Muscle layer of duodenum (tissue), 2 donors: ENCODE data around the gene AHDC1.

Experiments used
- H3K27ac ChIP-seq: one replicate; pipeline ENCODE4 v1.7.0; 2013; ENCODE audit warnings: mild to moderate bottlenecking, low read length
- H3K27me3 ChIP-seq: one replicate; pipeline ENCODE4 v1.7.0; 2013; ENCODE audit warnings: low read depth, mild to moderate bottlenecking, control low read depth, low read length
- H3K36me3 ChIP-seq, 2 donors: one replicate each; pipeline ENCODE4 v1.7.0; 2013; ENCODE audit warnings: low read length in 2 of 2, control low read depth in 1 of 2, mild to moderate bottlenecking in 1 of 2; ENCODE audit not compliant: insufficient read depth in 2 of 2, control insufficient read depth in 1 of 2
- H3K4me1 ChIP-seq, 2 donors: one replicate each; pipeline ENCODE4 v1.7.0; 2013; ENCODE audit warnings: low read length in 2 of 2, mild to moderate bottlenecking in 2 of 2, control low read depth in 1 of 2, moderate library complexity in 1 of 2; ENCODE audit not compliant: insufficient read depth in 2 of 2, control insufficient read depth in 1 of 2
- H3K4me3 ChIP-seq, 2 donors: one replicate each; pipeline ENCODE4 v1.7.0; 2013; ENCODE audit warnings: low read length in 2 of 2, low read depth in 1 of 2, mild to moderate bottlenecking in 1 of 2
- H3K9me3 ChIP-seq, 2 donors: one replicate each; pipeline ENCODE4 v1.7.0; 2013; ENCODE audit warnings: low read length in 2 of 2, control low read depth in 1 of 2, mild to moderate bottlenecking in 1 of 2; ENCODE audit not compliant: control insufficient read depth in 1 of 2
- donor health status: healthy.

AHDC1 gene

GRCh38 chr1:27593678-27594563 lies 10.0 kb downstream of the AHDC1 start:
- H3K4me1 ChIP-seq = peaks cover 48 to 100% of the 10 kb centered on the region in 2 donors
- H3K27ac ChIP-seq = no peak overlapping the region
- peaks cover 0 to 3% of the 10 kb centered on the region in 2 donors for H3K36me3 ChIP-seq
- H3K4me3 ChIP-seq = no peak overlapping the region
- H3K27me3 ChIP-seq = no peaks in the 10 kb centered on the region
- no peaks in the 10 kb centered on the region for H3K9me3 ChIP-seq

DNA sequence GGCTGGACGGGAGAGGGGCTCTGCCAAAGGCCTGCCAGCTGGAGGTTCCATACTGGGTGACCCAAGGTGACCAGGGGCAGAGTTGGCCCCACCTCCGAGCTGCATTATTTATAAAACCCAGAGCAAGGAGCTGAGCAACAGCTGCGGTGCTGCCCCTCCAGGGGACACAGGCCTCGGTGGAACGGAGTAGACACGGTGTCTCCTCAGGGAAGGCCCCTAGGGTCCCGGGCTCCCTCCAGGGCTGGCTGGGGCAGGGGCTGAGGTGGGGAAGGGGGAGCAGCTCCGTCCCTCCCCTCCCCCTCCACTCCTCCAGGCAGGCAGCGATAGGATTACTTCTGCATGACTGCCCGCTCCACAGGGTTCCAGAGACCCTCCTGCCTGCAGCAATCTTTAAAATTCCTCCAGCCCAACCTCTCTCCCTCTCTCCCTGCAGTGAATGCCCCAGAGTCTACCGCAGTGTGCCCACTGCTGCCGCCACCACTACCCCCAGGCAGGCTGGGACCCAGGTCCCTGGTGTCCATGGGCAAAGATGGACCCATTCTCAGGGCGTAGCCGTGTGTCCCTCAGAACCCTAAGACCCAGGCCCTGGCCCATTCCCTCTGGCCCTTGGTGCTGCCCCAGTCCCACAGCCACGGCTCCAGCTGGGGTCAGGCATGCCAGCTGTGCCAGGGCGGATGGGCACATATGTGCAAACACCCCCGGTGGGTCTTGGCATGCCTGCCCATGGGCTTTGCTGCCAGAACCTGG lies 10.8 kb downstream of the AHDC1 start:
- Histone ChIP-seq H3K9me3 (no peaks in the 10 kb centered on the region), H3K4me1 (peaks cover 39 to 100% of the 10 kb centered on the region in 2 donors), H3K27ac (no peak overlapping the region), H3K36me3 (peaks cover 0 to 3% of the 10 kb centered on the region in 2 donors), H3K27me3 (no peaks in the 10 kb centered on the region), H3K4me3 (no peak overlapping the region)

DNA sequence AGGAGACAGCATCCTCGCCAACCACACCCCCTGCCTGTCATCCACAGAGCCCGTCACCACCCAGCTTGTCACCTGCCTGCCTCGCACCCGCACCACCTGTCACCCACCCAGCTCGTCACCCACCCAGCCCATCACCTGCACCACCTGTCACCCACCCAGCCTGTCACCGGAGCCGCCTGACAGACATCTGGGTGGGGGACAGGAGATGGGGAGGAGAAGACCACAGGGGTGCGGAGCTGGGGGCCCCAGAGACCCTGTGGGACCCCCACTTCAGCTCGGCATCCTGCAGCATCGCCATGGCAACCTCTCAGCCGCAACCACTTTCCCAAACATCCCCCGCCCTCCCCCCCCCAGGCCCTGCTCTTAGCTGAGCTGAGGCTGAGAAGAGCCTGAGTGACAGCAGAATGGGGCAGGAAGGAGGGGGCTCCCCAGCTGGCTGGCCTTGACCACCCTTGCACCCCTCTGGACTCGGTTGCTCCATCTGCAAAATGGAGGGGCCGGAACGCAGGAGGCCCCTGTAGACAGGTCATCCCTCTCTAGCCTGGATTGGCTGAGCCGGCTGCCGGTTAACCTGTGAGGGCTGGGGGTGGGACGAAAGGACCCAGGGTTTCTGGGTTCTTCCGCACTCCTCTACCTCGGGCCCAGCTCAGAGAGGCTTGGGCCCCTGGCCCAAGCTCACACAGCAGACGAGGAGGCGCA lies 11.6 kb downstream of the AHDC1 start:
- Histone ChIP-seq H3K4me3 (no peak overlapping the region), H3K27ac (no peak overlapping the region), H3K27me3 (no peaks in the 10 kb centered on the region), H3K36me3 (peaks cover 0 to 3% of the 10 kb centered on the region in 2 donors), H3K9me3 (no peaks in the 10 kb centered on the region), H3K4me1 (peaks cover 34 to 100% of the 10 kb centered on the region in 2 donors)

GRCh38 chr1:27591622-27592021 lies 12.3 kb downstream of the AHDC1 start:
- Histone ChIP-seq H3K27me3 (no peaks in the 10 kb centered on the region), H3K4me3 (no peak overlapping the region), H3K36me3 (peaks cover 0 to 3% of the 10 kb centered on the region in 2 donors), H3K4me1 (peaks cover 31 to 95% of the 10 kb centered on the region in 2 donors), H3K9me3 (no peaks in the 10 kb centered on the region), H3K27ac (no peak overlapping the region)

GRCh38 chr1:27590917-27591508 lies 12.9 kb downstream of the AHDC1 start:
- H3K9me3 ChIP-seq = no peaks in the 10 kb centered on the region
- H3K27ac ChIP-seq = no peak overlapping the region
- peaks cover 31 to 89% of the 10 kb centered on the region in 2 donors for H3K4me1 ChIP-seq
- peaks cover 0 to 3% of the 10 kb centered on the region in 2 donors for H3K36me3 ChIP-seq
- no peak overlapping the region for H3K4me3 ChIP-seq
- H3K27me3 ChIP-seq = no peaks in the 10 kb centered on the region

DNA sequence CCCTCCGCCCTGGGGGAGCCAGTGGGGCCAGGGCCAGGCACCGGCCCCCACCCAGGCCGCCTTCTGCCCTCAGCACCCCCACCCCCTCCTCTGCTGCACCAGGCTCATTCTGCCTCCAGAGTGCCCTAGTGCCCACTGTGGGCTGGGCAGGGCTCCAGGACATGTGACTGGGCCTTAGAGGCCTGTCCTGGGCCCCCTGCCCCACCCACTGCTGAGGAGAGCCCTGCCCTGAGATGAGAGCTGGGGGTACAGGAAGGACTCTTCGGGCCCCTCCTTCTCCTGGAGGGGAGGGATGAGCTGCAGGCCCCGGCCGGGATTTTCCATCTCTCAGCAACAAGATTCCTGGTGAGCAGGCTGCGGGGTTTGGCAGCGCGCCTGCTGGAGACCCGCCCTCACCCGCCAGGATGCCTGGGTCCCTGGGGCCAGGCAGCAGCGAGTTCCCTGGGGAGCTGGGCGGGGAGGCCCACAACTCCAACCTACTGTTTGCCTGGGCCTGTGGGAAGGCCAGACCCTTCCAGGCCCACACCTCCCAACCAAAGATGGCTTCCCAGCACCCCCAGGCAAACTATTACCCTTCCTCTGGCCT lies 14.0 kb downstream of the AHDC1 start:
- H3K27me3 ChIP-seq = no peaks in the 10 kb centered on the region
- no peaks in the 10 kb centered on the region for H3K9me3 ChIP-seq
- peaks cover 0 to 3% of the 10 kb centered on the region in 2 donors for H3K36me3 ChIP-seq
- no peak overlapping the region for H3K27ac ChIP-seq
- H3K4me3 ChIP-seq = no peak overlapping the region
- H3K4me1 ChIP-seq = peaks cover 26 to 78% of the 10 kb centered on the region in 2 donors

GRCh38 chr1:27589441-27589840 lies 14.5 kb downstream of the AHDC1 start:
- peaks cover 0 to 3% of the 10 kb centered on the region in 2 donors for H3K36me3 ChIP-seq
- H3K4me1 ChIP-seq = peaks cover 26 to 73% of the 10 kb centered on the region in 2 donors

DNA sequence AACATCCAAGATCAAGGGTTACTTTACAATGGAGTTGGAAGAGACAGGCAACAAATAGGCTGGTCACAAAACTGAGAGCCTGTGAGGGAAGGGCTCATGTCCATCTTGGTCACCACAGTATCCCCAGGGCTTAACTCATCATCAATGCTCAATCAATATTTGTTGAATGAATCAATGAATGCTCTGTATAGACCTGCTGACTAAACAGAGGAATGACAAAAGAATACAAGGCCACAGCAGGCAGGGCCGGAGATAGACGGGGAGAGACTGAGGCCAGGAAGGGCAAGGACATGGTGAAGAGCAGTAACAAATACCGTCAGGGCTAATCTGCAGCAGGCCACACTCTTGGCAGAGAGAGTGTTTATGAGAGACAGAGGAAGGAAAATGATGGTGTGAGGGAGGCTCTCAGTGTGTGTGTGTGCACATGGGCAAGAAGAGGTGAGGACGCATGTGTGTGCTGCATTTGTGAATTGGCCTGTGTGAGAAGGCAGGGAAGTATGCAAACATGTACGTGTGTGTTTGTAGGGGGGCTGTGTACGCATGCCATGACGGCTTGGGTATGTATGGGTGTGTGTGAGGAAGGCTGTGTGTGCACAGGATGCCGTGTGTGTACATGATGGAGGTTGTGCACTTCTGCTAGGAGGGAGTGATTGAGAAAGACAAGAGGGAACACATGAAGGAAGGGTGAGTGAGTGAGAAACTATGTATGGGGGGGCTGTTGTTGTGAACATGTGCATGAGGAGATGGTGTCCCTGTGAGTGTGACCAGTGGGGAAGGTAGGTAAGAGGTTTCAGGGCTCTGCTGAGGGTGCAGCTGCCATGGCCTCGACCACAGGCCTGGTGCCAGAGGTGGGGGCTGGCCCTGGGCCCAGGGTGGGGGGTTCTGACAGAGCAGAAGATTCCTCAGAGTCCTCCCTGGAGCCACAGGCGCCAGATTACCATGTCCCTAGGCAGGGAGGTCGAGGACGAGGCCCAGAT lies 15.4 kb downstream of the AHDC1 start:
- peaks cover 0 to 3% of the 10 kb centered on the region in 2 donors for H3K36me3 ChIP-seq
- no peak overlapping the region for H3K4me3 ChIP-seq
- H3K4me1 ChIP-seq = peaks cover 17 to 66% of the 10 kb centered on the region in 2 donors
- no peak overlapping the region for H3K27ac ChIP-seq
- no peaks in the 10 kb centered on the region for H3K9me3 ChIP-seq
- no peaks in the 10 kb centered on the region for H3K27me3 ChIP-seq

More at GRCh38 chr1:27589441-27589840, 14.5 kb downstream of the AHDC1 start:
- H3K27me3 ChIP-seq = no peaks in the 10 kb centered on the region
- H3K27ac ChIP-seq = no peak overlapping the region
- H3K9me3 ChIP-seq = no peaks in the 10 kb centered on the region
- H3K4me3 ChIP-seq = no peak overlapping the region

DNA sequence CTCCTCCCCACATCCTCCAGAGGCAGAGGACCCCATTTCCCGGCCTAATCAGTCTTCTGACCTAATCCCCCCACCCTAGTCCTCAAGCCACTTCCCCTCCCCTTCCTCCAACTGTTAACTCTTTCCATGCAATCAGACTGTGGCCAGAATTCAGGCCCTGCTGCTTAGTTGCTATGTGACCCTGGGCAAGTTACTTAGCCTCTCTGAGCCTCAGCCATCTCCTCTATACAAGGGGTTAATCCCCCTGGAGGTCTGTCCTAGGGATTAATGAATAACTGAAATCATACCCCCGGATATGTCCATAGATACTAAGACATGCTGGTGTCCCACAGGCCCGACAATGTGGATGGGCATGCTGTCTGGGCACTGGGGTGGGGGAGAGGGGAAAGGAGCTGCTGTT lies 18.3 kb downstream of the AHDC1 start:
- H3K27ac ChIP-seq = no peak overlapping the region
- H3K36me3 ChIP-seq = no peaks in the 10 kb centered on the region
- H3K4me3 ChIP-seq = no peak overlapping the region
- H3K27me3 ChIP-seq = no peaks in the 10 kb centered on the region
- H3K9me3 ChIP-seq = no peaks in the 10 kb centered on the region
- H3K4me1 ChIP-seq = peaks cover 4 to 52% of the 10 kb centered on the region in 2 donors

- Histone ChIP-seq H3K9me3 (no peaks in the 10 kb centered on the region), H3K4me1 (peaks cover 0 to 40% of the 10 kb centered on the region in 2 donors), H3K27me3 (no peaks in the 10 kb centered on the region), H3K4me3 (no peak overlapping the region), H3K36me3 (no peaks in the 10 kb centered on the region), H3K27ac (no peak overlapping the region)
Observed at GRCh38 chr1:27584453-27584852, 19.5 kb downstream of the AHDC1 start.
